ENCODE data around the gene ANXA2. TPM values are rescaled to one million over a fixed set of nuclear protein-coding genes. Genes with fewer than 3 reads are reported as not detected.

Gene ANXA2
- total and polyA plus RNA-seq, 2 donors (not counting 1 experiment from before 2014, with no cell fraction given), result 116 to 133 TPM

DNA sequence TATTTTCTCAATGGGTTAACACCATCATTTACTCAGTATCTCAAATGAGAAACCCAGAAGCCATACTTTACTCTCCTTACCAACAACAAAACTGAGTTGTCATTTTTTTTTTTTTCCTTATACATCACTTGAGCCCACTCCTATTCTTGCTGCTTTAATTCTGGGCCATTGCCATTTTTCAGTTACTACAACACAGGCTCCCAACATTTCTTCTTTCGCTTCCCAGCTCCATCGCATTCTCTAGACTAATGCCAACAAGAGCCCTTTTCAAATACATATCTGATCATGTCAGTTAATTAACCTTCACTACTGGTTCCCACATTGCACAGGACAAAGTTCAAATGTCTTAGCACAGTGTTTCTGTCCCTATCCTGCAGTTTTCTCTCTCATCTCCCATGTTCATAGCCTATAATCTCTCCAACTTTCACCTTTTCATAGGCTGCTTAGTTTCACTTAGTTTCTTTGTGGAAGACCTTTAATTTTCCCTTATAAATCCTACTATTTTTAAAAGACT lies 22.5 kb upstream of the ANXA2 start:
- Mint-ChIP-seq H3K4me3 (no peak overlapping the region), H3K9me3 (ENCODE audit: insufficient read depth) (no peaks in the 10 kb centered on the region), H3K27ac (no peak overlapping the region), H3K4me1 (no peaks in the 10 kb centered on the region), H3K27me3 (no peaks in the 10 kb centered on the region)
- no peaks in the 10 kb centered on the region for H4K20me1 ChIP-seq (ENCODE audit: control insufficient read depth, insufficient read depth, low read length, poor library complexity, severe bottlenecking)
- 100% methylated on average over 2 of the region's 2 CpGs for WGBS (ENCODE audit: insufficient coverage)
- H2AFZ ChIP-seq (ENCODE audit: insufficient read depth, low read depth, low read length, poor library complexity, severe bottlenecking), result no peak overlapping the region
- H3K4me1 ChIP-seq (ENCODE audit: control insufficient read depth in 2 of 2, insufficient read depth in 2 of 2, low read length in 2 of 2), result no peaks in the 10 kb centered on the region
- no peaks in the 10 kb centered on the region for H3K79me2 ChIP-seq (ENCODE audit: control insufficient read depth, insufficient read depth, low read length)
- ChIA-PET CTCF (interaction anchor here (0.5 kb wide), 1 partner anchor 1268 kb away, joined by 4 read pairs; no protein-coding TSS in a partner anchor), POLR2A (interaction anchor here (0.9 kb wide), 1 partner anchor 24 kb away, joined by 3 read pairs; no protein-coding TSS in a partner anchor)
- H3K36me3 ChIP-seq (replicated peaks in 1 of 2; ENCODE audit: control extremely low read depth in 1 of 2, control insufficient read depth in 1 of 2, extremely low read depth in 1 of 2, insufficient read depth in 2 of 2, low read length in 1 of 2), result peaks cover 5 to 16% of the 10 kb centered on the region in 2 experiments
- H3K4me3 ChIP-seq (ENCODE audit: control extremely low read depth in 1 of 5, extremely low read depth in 1 of 5, insufficient read depth in 1 of 5, low read depth in 2 of 5, low read length in 4 of 5), result no peak overlapping the region
- no peak overlapping the region for H3K4me2 ChIP-seq (replicated peaks; ENCODE audit: low read depth, low read length, poor library complexity, severe bottlenecking)
- no peaks in the 10 kb centered on the region for H3K27me3 ChIP-seq (replicated peaks in 1 of 4; ENCODE audit: control extremely low read depth in 1 of 4, control insufficient read depth in 3 of 4, insufficient read depth in 4 of 4, low read length in 3 of 4)
- no peak overlapping the region for H3K9ac ChIP-seq (ENCODE audit: low read length)
- intact Hi-C loops (cut with micrococcal nuclease), result no loop called here
- no peak for DNase-seq
- H3K9me3 ChIP-seq (ENCODE audit: control extremely low read depth in 1 of 3, control insufficient read depth in 2 of 3, insufficient read depth in 1 of 3, low read length in 2 of 3), result no peaks in the 10 kb centered on the region
- ATAC-seq (ENCODE audit: low read depth), result no peak
- TF ChIP-seq, protein P1, sequence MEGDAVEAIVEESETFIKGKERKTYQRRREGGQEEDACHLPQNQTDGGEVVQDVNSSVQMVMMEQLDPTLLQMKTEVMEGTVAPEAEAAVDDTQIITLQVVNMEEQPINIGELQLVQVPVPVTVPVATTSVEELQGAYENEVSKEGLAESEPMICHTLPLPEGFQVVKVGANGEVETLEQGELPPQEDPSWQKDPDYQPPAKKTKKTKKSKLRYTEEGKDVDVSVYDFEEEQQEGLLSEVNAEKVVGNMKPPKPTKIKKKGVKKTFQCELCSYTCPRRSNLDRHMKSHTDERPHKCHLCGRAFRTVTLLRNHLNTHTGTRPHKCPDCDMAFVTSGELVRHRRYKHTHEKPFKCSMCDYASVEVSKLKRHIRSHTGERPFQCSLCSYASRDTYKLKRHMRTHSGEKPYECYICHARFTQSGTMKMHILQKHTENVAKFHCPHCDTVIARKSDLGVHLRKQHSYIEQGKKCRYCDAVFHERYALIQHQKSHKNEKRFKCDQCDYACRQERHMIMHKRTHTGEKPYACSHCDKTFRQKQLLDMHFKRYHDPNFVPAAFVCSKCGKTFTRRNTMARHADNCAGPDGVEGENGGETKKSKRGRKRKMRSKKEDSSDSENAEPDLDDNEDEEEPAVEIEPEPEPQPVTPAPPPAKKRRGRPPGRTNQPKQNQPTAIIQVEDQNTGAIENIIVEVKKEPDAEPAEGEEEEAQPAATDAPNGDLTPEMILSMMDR (IDR thresholded peaks at IDR 0.05), result no peak
- TF ChIP-seq EZH2 (IDR thresholded peaks at IDR 0.05; ENCODE audit: borderline replicate concordance, insufficient read depth, low read depth, low read length, poor library complexity, severe bottlenecking), result no peak
- H3K27ac ChIP-seq (ENCODE audit: low read length in 2 of 2), result no peak overlapping the region

DNA sequence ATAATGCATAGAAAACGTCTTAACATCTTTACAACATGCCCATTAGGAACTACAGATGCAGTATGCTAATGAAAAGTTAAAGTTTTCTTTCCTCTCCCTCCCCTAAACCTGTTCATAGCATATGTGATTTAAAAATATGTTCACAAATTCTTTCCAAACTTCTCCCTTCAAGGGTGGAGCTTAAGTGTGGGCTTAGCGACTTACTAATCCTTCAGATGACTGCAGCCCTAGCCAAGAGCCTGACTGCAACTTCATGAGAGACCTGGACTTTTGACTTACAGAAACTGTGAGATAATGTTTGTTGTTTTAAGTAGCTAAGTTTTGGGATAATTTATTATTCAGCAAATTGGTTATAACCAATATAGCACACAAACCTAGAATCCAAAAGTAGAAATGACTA lies 22.0 kb upstream of the ANXA2 start:
- H3K4me3 Mint-ChIP-seq, result no peak overlapping the region
- no peaks in the 10 kb centered on the region for H3K27me3 Mint-ChIP-seq
- H3K4me1 Mint-ChIP-seq, result no peaks in the 10 kb centered on the region
- Histone ChIP-seq H3K27me3 (replicated peaks in 1 of 4; ENCODE audit: control extremely low read depth in 1 of 4, control insufficient read depth in 3 of 4, insufficient read depth in 4 of 4, low read length in 3 of 4) (no peaks in the 10 kb centered on the region), H3K4me2 (replicated peaks; ENCODE audit: low read depth, low read length, poor library complexity, severe bottlenecking) (no peak overlapping the region), H3K4me3 (ENCODE audit: control extremely low read depth in 1 of 5, extremely low read depth in 1 of 5, insufficient read depth in 1 of 5, low read depth in 2 of 5, low read length in 4 of 5) (no peak overlapping the region), H2AFZ (ENCODE audit: insufficient read depth, low read depth, low read length, poor library complexity, severe bottlenecking) (no peak overlapping the region), H3K9ac (ENCODE audit: low read length) (no peak overlapping the region), H3K79me2 (ENCODE audit: control insufficient read depth, insufficient read depth, low read length) (no peaks in the 10 kb centered on the region), H3K36me3 (replicated peaks in 1 of 2; ENCODE audit: control extremely low read depth in 1 of 2, control insufficient read depth in 1 of 2, extremely low read depth in 1 of 2, insufficient read depth in 2 of 2, low read length in 1 of 2) (peaks cover 5 to 16% of the 10 kb centered on the region in 2 experiments), H3K27ac (ENCODE audit: low read length in 2 of 2) (no peak overlapping the region), H3K4me1 (ENCODE audit: control insufficient read depth in 2 of 2, insufficient read depth in 2 of 2, low read length in 2 of 2) (no peaks in the 10 kb centered on the region), H3K9me3 (ENCODE audit: control extremely low read depth in 1 of 3, control insufficient read depth in 2 of 3, insufficient read depth in 1 of 3, low read length in 2 of 3) (no peaks in the 10 kb centered on the region), H4K20me1 (ENCODE audit: control insufficient read depth, insufficient read depth, low read length, poor library complexity, severe bottlenecking) (no peaks in the 10 kb centered on the region)
- intact Hi-C loops (cut with micrococcal nuclease), result no loop called here
- no peak for ATAC-seq (ENCODE audit: low read depth)
- H3K27ac Mint-ChIP-seq, result no peak overlapping the region
- POLR2A ChIA-PET, result no interaction called here
- no peak for DNase-seq
- CTCF ChIA-PET, result no interaction called here
- TF ChIP-seq EZH2 (IDR thresholded peaks at IDR 0.05; ENCODE audit: borderline replicate concordance, insufficient read depth, low read depth, low read length, poor library complexity, severe bottlenecking), result no peak
- no peaks in the 10 kb centered on the region for H3K9me3 Mint-ChIP-seq (ENCODE audit: insufficient read depth)
- no CpG with 5 or more reads among the region's 2 CpGs for WGBS (ENCODE audit: insufficient coverage)
